ENCODE results near the gene ARHGDIA. TPM values are rescaled to one million over a fixed set of nuclear protein-coding genes. Genes with fewer than 3 reads are reported as not detected.

ARHGDIA gene
- total and polyA plus RNA-seq, 10 donors: 131 to 392 (median 235) TPM

- TF ChIP-seq CTCF (IDR thresholded peaks at IDR 0.05 in 8 of 11, conservative IDR thresholded peaks at IDR 0.05 in 3 of 11): no peak
- no peak for TF ChIP-seq POLR2A (IDR thresholded peaks at IDR 0.05)
- TF ChIP-seq POLR2AphosphoS5 (IDR thresholded peaks at IDR 0.05): peak in 1 of 3 donors; percentile 15
- Histone ChIP-seq H3K27ac (peak overlapping the region; percentile 70 to 95 (median 88)), H3K36me3 (peaks cover 0 to 8% (median 0%) of the 10 kb centered on the region in 6 donors), H3K4me3 (peak overlapping the region; percentile 74 to 93 (median 84)), H3K27me3 (replicated peaks in 1 of 7) (no peaks in the 10 kb centered on the region), H3K4me1 (peaks cover 17 to 68% (median 44%) of the 10 kb centered on the region in 6 donors), H3K9me3 (no peaks in the 10 kb centered on the region)
- DNase-seq: peak; percentile 83
- WGBS, 5 donors: 14 to 24% (median 17%) methylated on average over 18 of the region's 18 CpGs
- intact Hi-C loops (cut with DNase I; ENCODE audit: low total_unique reads): no loop called here
These were observed 39.1 kb downstream of the ARHGDIA start for GRCh38 chr17:81831957-81832607.

- Histone ChIP-seq H3K27me3 (replicated peaks in 1 of 7) (no peaks in the 10 kb centered on the region), H3K9me3 (no peaks in the 10 kb centered on the region), H3K36me3 (peaks cover 0 to 8% (median 0%) of the 10 kb centered on the region in 6 donors), H3K27ac (peak overlapping the region in 5 of 8 donors; percentile 85 to 95 (median 91)), H3K4me3 (peak overlapping the region in 3 of 8 donors; percentile 74 to 93 (median 92)), H3K4me1 (peaks cover 17 to 67% (median 44%) of the 10 kb centered on the region in 6 donors)
- WGBS, 5 donors: 53 to 80% (median 78%) methylated on average over 4 to 7 of the region's 7 CpGs
- TF ChIP-seq CTCF (IDR thresholded peaks at IDR 0.05 in 8 of 11, conservative IDR thresholded peaks at IDR 0.05 in 3 of 11): no peak
- TF ChIP-seq POLR2AphosphoS5 (IDR thresholded peaks at IDR 0.05): no peak
- no peak for TF ChIP-seq POLR2A (IDR thresholded peaks at IDR 0.05)
- peak; percentile 61 for DNase-seq
- intact Hi-C loops (cut with DNase I; ENCODE audit: low total_unique reads): no loop called here
These were observed 39.6 kb downstream of the ARHGDIA start for GRCh38 chr17:81831563-81831956.

GRCh38 chr17:81829858-81830257 lies 41.3 kb downstream of the ARHGDIA start:
- no peak for TF ChIP-seq POLR2AphosphoS5 (IDR thresholded peaks at IDR 0.05)
- TF ChIP-seq POLR2A (IDR thresholded peaks at IDR 0.05): no peak
- TF ChIP-seq CTCF (IDR thresholded peaks at IDR 0.05 in 8 of 11, conservative IDR thresholded peaks at IDR 0.05 in 3 of 11): no peak
- WGBS, 5 donors: 84 to 96% (median 90%) methylated on average over 5 to 6 of the region's 6 CpGs
- no peak for DNase-seq
- intact Hi-C loops (cut with DNase I; ENCODE audit: low total_unique reads): no loop called here
- peaks cover 17 to 75% (median 47%) of the 10 kb centered on the region in 6 donors for H3K4me1 ChIP-seq
- H3K9me3 ChIP-seq: no peaks in the 10 kb centered on the region
- H3K27me3 ChIP-seq (replicated peaks in 1 of 7): no peaks in the 10 kb centered on the region
- H3K36me3 ChIP-seq: peaks cover 0 to 12% (median 0%) of the 10 kb centered on the region in 6 donors
- no peak overlapping the region for H3K27ac ChIP-seq
- H3K4me3 ChIP-seq: no peak overlapping the region

- no peaks in the 10 kb centered on the region for H3K9me3 ChIP-seq
- intact Hi-C loops (cut with DNase I; ENCODE audit: low total_unique reads): no loop called here
- peaks cover 0 to 24% (median 10%) of the 10 kb centered on the region in 6 donors for H3K36me3 ChIP-seq
- TF ChIP-seq POLR2AphosphoS5 (IDR thresholded peaks at IDR 0.05) (peak in 1 of 3 donors; percentile 44), CTCF (IDR thresholded peaks at IDR 0.05 in 8 of 11, conservative IDR thresholded peaks at IDR 0.05 in 3 of 11) (no peak)
- H3K4me1 ChIP-seq: peaks cover 11 to 63% (median 39%) of the 10 kb centered on the region in 6 donors
- peak overlapping the region in 3 of 8 donors; percentile 10 to 36 (median 19) for H3K27ac ChIP-seq
- no peak for DNase-seq
- no peak overlapping the region for H3K4me3 ChIP-seq
- no peaks in the 10 kb centered on the region for H3K27me3 ChIP-seq (replicated peaks in 1 of 7)
- 63 to 76% (median 64%) methylated on average over 7 of the region's 7 CpGs for WGBS, 5 donors
These were observed 42.5 kb downstream of the ARHGDIA start for GRCh38 chr17:81828656-81829055.
